HG02678 (cell line): ENCODE measurements around the gene MACROD2.
"Not testable (repeated sequence)": the region's sequence is repeated elsewhere in the genome, so short reads cannot be mapped to it uniquely, and the experiment has no call there.

Experiments
- ATAC-seq: cut with Tn5 transposase; IDR thresholded peaks from one replicate; pipeline ENCODE4 v1.9.1; 2021; ENCODE audit warnings: mild to moderate bottlenecking, moderate library complexity; ENCODE audit not compliant: unreplicated experiment

Gene MACROD2

GRCh38 chr20:15992564-15992963 lies 1997.2 kb downstream of the MACROD2 start:
- ATAC-seq = no peak

- no peak for ATAC-seq
Observed at GRCh38 chr20:16000112-16000511, 2004.8 kb downstream of the MACROD2 start.

DNA sequence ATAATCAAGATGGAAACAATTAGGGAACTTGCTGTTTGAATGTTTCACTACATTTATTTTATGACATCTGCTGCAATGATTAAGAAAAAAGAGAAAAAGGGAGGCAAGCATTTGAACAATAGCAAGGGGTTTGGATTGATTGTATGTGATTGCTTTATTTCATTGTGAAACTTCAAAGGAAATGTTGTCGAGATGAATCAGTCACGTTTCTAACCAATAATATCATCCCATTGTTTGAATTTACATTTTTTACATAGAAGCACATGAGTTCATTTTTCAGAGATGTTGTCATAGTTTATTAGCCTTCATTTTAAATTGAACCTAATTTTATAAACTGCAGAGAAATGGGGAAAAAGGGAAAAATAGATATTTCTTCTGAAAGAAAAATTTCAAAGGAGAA lies 2006.0 kb downstream of the MACROD2 start:
- no peak for ATAC-seq

- no peak for ATAC-seq
Observed at GRCh38 chr20:16003310-16003709, 2008.0 kb downstream of the MACROD2 start.

DNA sequence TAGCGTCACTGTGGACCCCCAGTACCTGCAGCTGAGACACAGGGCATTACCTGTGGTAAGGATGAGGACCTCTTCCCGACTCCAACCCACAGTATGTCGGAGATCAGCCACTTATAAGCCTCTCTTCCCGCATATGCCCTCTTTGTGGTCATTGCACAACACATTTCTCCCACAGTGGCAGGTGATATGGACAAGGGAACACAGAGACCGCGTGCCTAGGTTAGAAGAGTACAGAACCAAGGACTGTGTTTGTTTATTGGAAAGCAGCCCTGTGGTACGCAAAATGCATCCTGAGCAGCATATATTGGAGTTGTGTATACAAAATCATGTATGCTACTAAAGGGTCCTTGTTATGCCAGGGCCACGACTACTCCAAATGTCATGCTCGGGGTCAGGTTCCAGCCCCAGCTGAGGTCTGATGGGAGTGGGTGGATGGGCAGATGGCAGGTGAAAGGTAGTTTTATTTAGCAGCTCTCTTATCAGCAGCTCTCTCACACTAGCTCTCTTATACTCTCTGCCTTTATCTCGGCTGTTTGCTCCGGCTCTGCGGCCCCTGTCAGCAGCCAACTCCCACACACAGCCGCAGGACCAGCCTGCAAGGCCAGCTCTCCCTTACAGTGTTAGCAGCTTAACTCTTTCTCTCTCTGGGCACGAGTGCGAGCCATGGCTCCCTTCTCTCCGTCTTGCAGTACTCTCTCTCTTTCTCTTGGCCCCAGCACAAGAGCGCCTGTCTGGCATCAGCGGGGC lies 2009.0 kb downstream of the MACROD2 start:
- ATAC-seq = no peak

DNA sequence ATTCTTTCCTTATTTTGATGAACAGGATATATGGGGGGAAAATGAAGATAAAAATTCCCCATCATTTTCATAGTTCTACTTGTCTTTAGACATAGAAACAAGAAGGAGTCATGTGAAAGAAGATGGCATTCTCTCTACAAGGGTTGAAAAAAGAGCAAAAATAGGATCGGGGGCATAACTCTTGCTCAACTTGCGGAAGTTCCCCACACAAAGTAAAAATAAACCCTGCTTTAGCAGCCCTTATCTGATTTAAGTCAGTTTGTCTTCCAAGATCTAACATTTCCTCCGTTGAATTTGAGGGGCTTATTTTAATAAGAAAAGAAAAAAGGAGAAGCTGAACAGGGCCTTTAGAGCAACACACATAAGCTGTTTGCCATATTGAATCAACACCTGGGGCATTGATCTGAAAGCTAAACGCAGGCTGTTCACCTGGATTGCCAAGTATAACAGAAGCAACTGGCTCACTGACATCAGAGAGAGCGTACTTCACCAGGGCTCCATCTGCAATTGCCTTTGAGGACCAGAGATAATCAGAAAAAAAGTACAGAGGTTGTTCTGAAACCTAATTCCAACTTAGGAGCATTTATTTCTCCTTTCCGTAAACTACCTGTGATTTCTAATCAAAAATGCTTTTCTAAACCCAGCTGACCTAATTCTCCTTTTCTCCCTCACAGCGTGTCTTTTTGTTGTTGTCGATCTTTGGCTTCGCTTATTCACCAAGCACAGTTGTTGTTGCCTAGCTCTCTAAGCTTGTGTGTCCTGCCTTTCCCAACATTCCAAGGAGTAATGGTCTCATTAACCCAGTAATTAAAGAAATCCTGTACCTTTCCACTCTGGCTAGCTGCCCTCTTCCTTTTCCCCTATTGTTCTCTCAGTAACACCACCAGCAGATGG lies 2010.0 kb downstream of the MACROD2 start:
- ATAC-seq = no peak

- no peak for ATAC-seq
Observed at GRCh38 chr20:16005915-16006493, 2010.7 kb downstream of the MACROD2 start.

GRCh38 chr20:16007164-16007563 lies 2011.8 kb downstream of the MACROD2 start:
- ATAC-seq = peak; percentile 97

- no peak for ATAC-seq
Observed at GRCh38 chr20:16007962-16008361, 2012.6 kb downstream of the MACROD2 start.

GRCh38 chr20:16011056-16011455 lies 2015.7 kb downstream of the MACROD2 start:
- ATAC-seq = no peak

DNA sequence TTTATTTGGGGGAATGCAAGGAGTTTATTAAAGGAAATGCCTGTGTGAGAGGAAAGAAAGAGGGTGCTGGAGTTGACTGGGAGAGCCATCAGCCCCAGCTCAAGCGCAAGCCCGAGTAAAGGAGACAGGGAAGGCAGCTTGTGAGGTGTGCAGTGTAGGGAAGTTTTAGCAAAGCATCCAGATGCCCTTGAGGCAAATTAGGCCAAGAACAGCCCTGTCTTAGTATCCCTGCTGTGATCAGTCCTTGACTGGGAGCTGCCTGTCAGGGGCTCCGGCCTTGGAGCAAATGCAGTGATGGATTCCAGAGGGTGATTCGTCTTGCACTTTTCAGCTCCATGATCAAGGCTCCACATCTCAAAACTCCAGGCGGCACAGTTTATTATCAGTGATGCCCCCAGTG lies 2016.2 kb downstream of the MACROD2 start:
- no peak for ATAC-seq

DNA sequence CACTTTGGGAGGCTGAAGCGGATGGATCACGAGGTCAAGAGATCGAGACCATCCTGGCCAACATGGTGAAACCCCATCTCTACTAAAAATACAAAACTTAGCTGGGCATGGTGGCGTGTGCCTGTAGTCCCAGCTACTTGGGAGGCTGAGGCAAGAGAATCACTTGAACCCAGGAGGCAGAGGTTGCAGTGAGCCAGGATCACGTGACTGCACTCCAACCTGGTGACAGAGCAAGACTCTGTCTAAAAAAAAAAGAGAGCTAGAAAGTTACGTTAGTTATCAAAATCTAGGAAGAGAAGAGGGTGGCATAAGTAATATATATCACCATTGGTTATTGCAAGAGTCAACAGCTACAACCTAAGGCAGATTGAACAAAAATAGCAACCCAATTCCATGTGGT lies 2017.6 kb downstream of the MACROD2 start:
- ATAC-seq = not testable (repeated sequence)

DNA sequence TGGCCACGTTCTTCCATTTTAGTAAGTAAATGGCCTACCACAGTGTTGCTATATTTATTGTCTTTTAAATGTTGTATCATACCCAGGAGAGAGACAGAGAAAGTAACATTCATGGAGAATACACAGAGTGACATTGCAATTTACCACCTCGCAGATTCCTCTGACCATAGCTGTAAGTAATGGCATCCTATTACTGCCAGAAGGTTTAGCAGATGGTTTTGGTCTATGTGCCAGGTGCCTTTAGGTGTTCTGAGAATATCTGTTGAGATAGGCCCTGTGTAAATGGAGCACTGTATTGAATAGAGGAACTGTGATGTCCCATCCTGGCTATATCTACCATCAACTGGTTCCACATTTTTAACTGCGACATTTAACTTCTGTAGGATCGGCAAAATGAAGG lies 2018.3 kb downstream of the MACROD2 start:
- ATAC-seq = no peak

DNA sequence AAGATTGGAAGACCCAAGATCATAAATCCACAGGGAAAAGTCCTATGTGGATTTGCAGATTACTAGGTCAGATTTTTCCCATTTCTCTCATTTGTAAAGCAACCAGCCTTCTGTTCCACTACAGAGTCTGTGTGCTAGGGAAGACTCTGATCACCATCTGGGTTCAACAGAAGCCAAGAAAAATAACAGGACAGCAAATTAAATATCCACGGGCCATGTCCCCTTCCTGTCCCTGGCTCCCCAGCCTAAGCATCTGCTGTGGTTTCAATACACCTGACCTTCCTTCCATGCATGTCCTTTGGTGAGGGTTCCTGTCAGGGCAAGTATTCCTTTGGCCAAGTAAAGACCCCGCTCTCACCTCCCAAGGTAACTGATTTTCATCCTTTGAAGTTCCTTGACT lies 2019.1 kb downstream of the MACROD2 start:
- no peak for ATAC-seq

- ATAC-seq = no peak
Observed at GRCh38 chr20:16017656-16018055, 2022.3 kb downstream of the MACROD2 start.

DNA sequence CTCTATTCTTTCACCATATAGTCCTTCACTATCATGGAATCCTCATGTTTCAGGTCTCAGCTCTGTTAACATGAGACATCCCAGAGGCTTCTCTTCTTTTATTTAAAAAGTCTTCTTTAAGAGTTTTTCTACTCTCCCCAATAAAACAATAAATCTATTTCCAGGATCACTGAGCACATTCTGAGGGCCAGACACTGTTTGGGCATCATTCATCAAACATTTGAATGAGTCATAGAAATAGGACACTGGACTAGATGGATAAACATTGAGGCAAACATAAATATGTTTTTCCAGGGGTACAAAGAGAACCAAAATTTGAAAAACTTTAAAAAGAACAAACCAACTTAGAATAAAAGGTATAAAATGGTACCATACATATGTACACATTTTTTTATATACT lies 2023.6 kb downstream of the MACROD2 start:
- no peak for ATAC-seq

DNA sequence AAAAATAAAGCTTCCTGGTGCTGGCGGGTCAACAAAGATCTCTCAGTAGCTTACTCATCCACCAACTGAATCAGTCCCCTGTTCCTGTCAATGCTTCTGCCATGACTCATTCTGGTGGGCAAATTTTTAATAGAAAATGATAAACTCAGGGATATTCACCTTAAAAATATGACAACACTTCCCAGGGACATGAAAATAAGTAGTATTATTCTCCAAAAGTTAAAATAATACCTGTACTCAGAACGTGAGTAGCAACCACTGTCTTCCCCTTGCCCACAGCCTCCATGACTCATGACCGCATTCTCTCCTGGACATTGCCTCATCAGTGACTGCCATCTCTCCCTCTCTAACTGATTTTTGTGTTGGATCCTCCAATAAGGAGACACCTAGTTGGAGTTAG lies 2025.7 kb downstream of the MACROD2 start:
- ATAC-seq = no peak

- no peak for ATAC-seq
Observed at GRCh38 chr20:16025084-16025483, 2029.8 kb downstream of the MACROD2 start.

- no peak for ATAC-seq
Observed at GRCh38 chr20:16027686-16028085, 2032.4 kb downstream of the MACROD2 start.

DNA sequence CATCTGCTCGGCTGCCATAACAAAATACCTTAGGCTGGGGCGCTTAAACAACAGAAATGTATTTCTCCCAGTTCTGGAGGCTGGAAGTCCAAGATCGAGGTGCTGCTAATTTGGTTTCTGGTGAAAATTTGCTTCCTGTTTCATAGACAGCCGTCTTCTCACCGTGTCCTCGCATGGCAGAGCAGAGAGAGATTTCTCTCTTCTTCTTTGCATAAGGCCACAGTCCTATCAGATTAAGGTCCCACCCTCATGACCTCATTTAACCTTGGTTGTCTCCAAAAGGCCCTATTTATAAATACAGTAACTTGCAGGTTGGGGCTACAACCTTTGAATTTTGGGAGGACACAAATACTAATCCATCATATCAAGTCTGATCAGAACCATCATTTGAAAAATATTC lies 2033.6 kb downstream of the MACROD2 start:
- peak; percentile 76 for ATAC-seq

GRCh38 chr20:16030253-16030652 lies 2034.9 kb downstream of the MACROD2 start:
- ATAC-seq = no peak

DNA sequence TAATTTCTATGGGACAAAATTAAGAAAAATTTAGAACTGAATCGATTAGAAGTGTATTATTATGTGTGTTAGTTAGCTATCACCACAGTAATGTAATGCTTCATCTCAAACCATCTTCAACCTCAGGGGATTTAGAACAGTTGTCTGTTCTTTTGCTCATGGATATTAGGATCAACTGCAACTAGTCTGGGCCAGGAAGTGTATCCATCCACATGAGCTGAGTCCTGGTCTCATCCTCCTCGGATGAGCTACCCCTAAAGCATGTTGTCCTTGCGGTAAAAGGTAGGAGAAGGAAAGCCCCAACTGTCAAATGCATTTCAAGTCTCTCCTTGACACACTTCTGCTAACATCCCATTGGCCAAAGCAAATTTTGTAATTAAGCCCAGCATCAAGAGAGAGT lies 2040.3 kb downstream of the MACROD2 start:
- ATAC-seq = no peak
